Mesodermal cell (in vitro differentiated cells): Measurements from ENCODE around the gene HIRA.

ENCODE experiments used
- H3K27ac ChIP-seq: 2 replicates; pipeline ENCODE4 v1.7.0; 2013; ENCODE audit warnings: mild to moderate bottlenecking, low read depth, low read length, moderate library complexity; ENCODE audit not compliant: severe bottlenecking
- H3K36me3 ChIP-seq: 2 replicates; pipeline ENCODE4 v1.7.1; 2013; ENCODE audit warnings: mild to moderate bottlenecking, low read length, moderate library complexity; ENCODE audit not compliant: control insufficient read depth, insufficient read depth
- H3K4me1 ChIP-seq: one replicate; pipeline ENCODE4 v1.7.1; 2013; ENCODE audit warnings: mild to moderate bottlenecking, low read length; ENCODE audit not compliant: insufficient read depth, control insufficient read depth, poor library complexity, severe bottlenecking
- H3K4me3 ChIP-seq: 2 replicates; pipeline ENCODE4 v1.7.0; 2013; ENCODE audit warnings: low read length, control low read depth, mild to moderate bottlenecking; ENCODE audit not compliant: insufficient read depth, poor library complexity, severe bottlenecking; ENCODE audit errors: extremely low read depth
- H3K9me3 ChIP-seq: 2 replicates; pipeline ENCODE4 v1.7.1; 2013; ENCODE audit warnings: mild to moderate bottlenecking, low read length, moderate library complexity; ENCODE audit not compliant: control insufficient read depth
- WGBS, 2 experiments: methylation state at CpG; one replicate each; pipeline ENCODE4 v1.1.5; 2013; ENCODE audit warnings: missing lambda C conversion rate in 2 of 2; ENCODE audit not compliant: insufficient coverage in 2 of 2; 5-methylcytosine and 5-hydroxymethylcytosine counted together

The HIRA gene

GRCh38 chr22:19360862-19361261 is 70.7 kb downstream of the HIRA start:
- 86 to 100% methylated on average over 2 of the region's 2 CpGs for whole genome bisulfite sequencing, 2 experiments
- peaks cover 82% of the 10 kb centered on the region for H3K36me3 ChIP-seq
- no peak overlapping the region for H3K4me3 ChIP-seq
- H3K4me1 ChIP-seq, result no peaks in the 10 kb centered on the region
- H3K27ac ChIP-seq, result no peak overlapping the region
- H3K9me3 ChIP-seq, result no peaks in the 10 kb centered on the region

GRCh38 chr22:19360300-19360792 is 71.2 kb downstream of the HIRA start:
- no peaks in the 10 kb centered on the region for H3K4me1 ChIP-seq
- no peaks in the 10 kb centered on the region for H3K9me3 ChIP-seq
- H3K27ac ChIP-seq, result no peak overlapping the region
- H3K36me3 ChIP-seq, result peaks cover 82% of the 10 kb centered on the region
- H3K4me3 ChIP-seq, result no peak overlapping the region
- 89 to 90% methylated on average over 6 to 8 of the region's 8 CpGs for WGBS, 2 experiments

GRCh38 chr22:19359554-19360299 is 71.8 kb downstream of the HIRA start:
- 96 to 98% methylated on average over 3 to 4 of the region's 6 CpGs for WGBS, 2 experiments
- H3K4me1 ChIP-seq, result no peaks in the 10 kb centered on the region
- no peak overlapping the region for H3K27ac ChIP-seq
- H3K4me3 ChIP-seq, result no peak overlapping the region
- H3K9me3 ChIP-seq, result no peaks in the 10 kb centered on the region
- H3K36me3 ChIP-seq, result peaks cover 84% of the 10 kb centered on the region

GRCh38 chr22:19358703-19359553 is 72.6 kb downstream of the HIRA start:
- no peak overlapping the region for H3K27ac ChIP-seq
- H3K4me3 ChIP-seq, result no peak overlapping the region
- peaks cover 84% of the 10 kb centered on the region for H3K36me3 ChIP-seq
- H3K9me3 ChIP-seq, result no peaks in the 10 kb centered on the region
- 90 to 95% methylated on average over 11 to 13 of the region's 13 CpGs for WGBS, 2 experiments
- no peaks in the 10 kb centered on the region for H3K4me1 ChIP-seq

- Histone ChIP-seq H3K9me3 (no peaks in the 10 kb centered on the region), H3K4me1 (no peaks in the 10 kb centered on the region), H3K4me3 (no peak overlapping the region), H3K36me3 (peaks cover 83% of the 10 kb centered on the region), H3K27ac (no peak overlapping the region)
- WGBS, 2 experiments, result 90 to 96% methylated on average over 2 of the region's 2 CpGs
Observed at GRCh38 chr22:19358195-19358594, 73.3 kb downstream of the HIRA start.

GRCh38 chr22:19357270-19358105 is 74.0 kb downstream of the HIRA start:
- Histone ChIP-seq H3K9me3 (no peaks in the 10 kb centered on the region), H3K36me3 (peaks cover 83% of the 10 kb centered on the region), H3K4me1 (no peaks in the 10 kb centered on the region), H3K4me3 (no peak overlapping the region), H3K27ac (no peak overlapping the region)
- 93 to 98% methylated on average over 12 to 13 of the region's 14 CpGs for WGBS, 2 experiments

GRCh38 chr22:19356708-19357269 is 74.7 kb downstream of the HIRA start:
- Histone ChIP-seq H3K9me3 (no peaks in the 10 kb centered on the region), H3K27ac (no peak overlapping the region), H3K4me1 (no peaks in the 10 kb centered on the region), H3K36me3 (peaks cover 84% of the 10 kb centered on the region), H3K4me3 (no peak overlapping the region)
- WGBS, 2 experiments, result 95 to 97% methylated on average over 8 of the region's 8 CpGs

GRCh38 chr22:19355413-19356157 is 75.9 kb downstream of the HIRA start:
- WGBS, 2 experiments, result 97 to 99% methylated on average over 6 to 7 of the region's 7 CpGs
- Histone ChIP-seq H3K4me3 (no peak overlapping the region), H3K27ac (no peak overlapping the region), H3K9me3 (no peaks in the 10 kb centered on the region), H3K4me1 (no peaks in the 10 kb centered on the region), H3K36me3 (peaks cover 86% of the 10 kb centered on the region)

- H3K36me3 ChIP-seq, result peaks cover 86% of the 10 kb centered on the region
- 97 to 100% methylated on average over 4 of the region's 5 CpGs for WGBS, 2 experiments
- no peak overlapping the region for H3K27ac ChIP-seq
- H3K4me1 ChIP-seq, result no peaks in the 10 kb centered on the region
- H3K4me3 ChIP-seq, result no peak overlapping the region
- no peaks in the 10 kb centered on the region for H3K9me3 ChIP-seq
Observed at GRCh38 chr22:19354201-19354600, 77.3 kb downstream of the HIRA start.
